Measurements from ENCODE around the gene RPP30.

The RPP30 gene

GRCh38 chr10:90906596-90906995 lies 34.8 kb downstream of the RPP30 start:
- TF ChIP-seq CTCF (IDR thresholded peaks at IDR 0.05; ENCODE audit: low read length, missing control alignments): no peak
- no peak for DNase-seq (ENCODE audit: low read depth)
- H3K4me3 ChIP-seq (replicated peaks; ENCODE audit: low read depth, low read length): no peak overlapping the region

- peak; percentile 85 for TF ChIP-seq CTCF (IDR thresholded peaks at IDR 0.05; ENCODE audit: low read length, missing control alignments)
- no peak overlapping the region for H3K4me3 ChIP-seq (replicated peaks; ENCODE audit: low read depth, low read length)
- DNase-seq (ENCODE audit: low read depth): peak; percentile 88
Observed at GRCh38 chr10:90911133-90912051, 39.6 kb downstream of the RPP30 start.

GRCh38 chr10:90912174-90912573 lies 40.4 kb downstream of the RPP30 start:
- DNase-seq (ENCODE audit: low read depth): peak; percentile 22
- no peak overlapping the region for H3K4me3 ChIP-seq (replicated peaks; ENCODE audit: low read depth, low read length)
- TF ChIP-seq CTCF (IDR thresholded peaks at IDR 0.05; ENCODE audit: low read length, missing control alignments): no peak

GRCh38 chr10:90912854-90913479 lies 41.2 kb downstream of the RPP30 start:
- H3K4me3 ChIP-seq (replicated peaks; ENCODE audit: low read depth, low read length): no peak overlapping the region
- no peak for DNase-seq (ENCODE audit: low read depth)
- no peak for TF ChIP-seq CTCF (IDR thresholded peaks at IDR 0.05; ENCODE audit: low read length, missing control alignments)

GRCh38 chr10:90913774-90914420 lies 42.1 kb downstream of the RPP30 start:
- no peak overlapping the region for H3K4me3 ChIP-seq (replicated peaks; ENCODE audit: low read depth, low read length)
- no peak for TF ChIP-seq CTCF (IDR thresholded peaks at IDR 0.05; ENCODE audit: low read length, missing control alignments)
- no peak for DNase-seq (ENCODE audit: low read depth)

- no peak for TF ChIP-seq CTCF (IDR thresholded peaks at IDR 0.05; ENCODE audit: low read length, missing control alignments)
- H3K4me3 ChIP-seq (replicated peaks; ENCODE audit: low read depth, low read length): no peak overlapping the region
- DNase-seq (ENCODE audit: low read depth): no peak
Observed at GRCh38 chr10:90914992-90915765, 43.4 kb downstream of the RPP30 start.

All from fibroblast of pulmonary artery (primary cell).